HG02981 (cell line): ENCODE measurements around the gene TGFBR2.

Source experiments
- ATAC-seq: cut with Tn5 transposase; IDR thresholded peaks from one replicate; pipeline ENCODE4 v1.9.1; 2021; ENCODE audit warnings: mild to moderate bottlenecking, moderate library complexity; ENCODE audit not compliant: unreplicated experiment

The TGFBR2 gene

GRCh38 chr3:30708472-30708871 lies 102.1 kb downstream of the TGFBR2 start:
- no peak for ATAC-seq

- ATAC-seq: no peak
These were observed 103.6 kb downstream of the TGFBR2 start for GRCh38 chr3:30710017-30710416.

- no peak for ATAC-seq
These were observed 104.8 kb downstream of the TGFBR2 start for GRCh38 chr3:30711151-30711550.

- ATAC-seq: no peak
These were observed 105.5 kb downstream of the TGFBR2 start for GRCh38 chr3:30711867-30712266.

- ATAC-seq: no peak
These were observed 106.6 kb downstream of the TGFBR2 start for GRCh38 chr3:30712991-30713390.

GRCh38 chr3:30713885-30714503 lies 107.6 kb downstream of the TGFBR2 start:
- no peak for ATAC-seq

GRCh38 chr3:30719536-30719935 lies 113.1 kb downstream of the TGFBR2 start:
- ATAC-seq: no peak

GRCh38 chr3:30720586-30721313 lies 114.3 kb downstream of the TGFBR2 start:
- no peak for ATAC-seq

- ATAC-seq: no peak
These were observed 114.9 kb downstream of the TGFBR2 start for GRCh38 chr3:30721314-30721634.

GRCh38 chr3:30723211-30723610 lies 116.8 kb downstream of the TGFBR2 start:
- ATAC-seq: no peak

GRCh38 chr3:30724863-30725262 lies 118.5 kb downstream of the TGFBR2 start:
- ATAC-seq: no peak

- ATAC-seq: no peak
These were observed 121.7 kb downstream of the TGFBR2 start for GRCh38 chr3:30728143-30728542.

- ATAC-seq: no peak
These were observed 123.1 kb downstream of the TGFBR2 start for GRCh38 chr3:30729512-30729911.

GRCh38 chr3:30729936-30730335 lies 123.5 kb downstream of the TGFBR2 start:
- no peak for ATAC-seq

- no peak for ATAC-seq
These were observed 124.6 kb downstream of the TGFBR2 start for GRCh38 chr3:30730967-30731366.

GRCh38 chr3:30733209-30733608 lies 126.8 kb downstream of the TGFBR2 start:
- ATAC-seq: no peak

GRCh38 chr3:30733696-30734095 lies 127.3 kb downstream of the TGFBR2 start:
- no peak for ATAC-seq

- ATAC-seq: no peak
These were observed 131.5 kb downstream of the TGFBR2 start for GRCh38 chr3:30737743-30738499.

- ATAC-seq: no peak
These were observed 132.2 kb downstream of the TGFBR2 start for GRCh38 chr3:30738605-30739004.

- no peak for ATAC-seq
These were observed 135.5 kb downstream of the TGFBR2 start for GRCh38 chr3:30741889-30742288.

- no peak for ATAC-seq
These were observed 136.6 kb downstream of the TGFBR2 start for GRCh38 chr3:30742796-30743619.
